ENCODE data around the gene NTRK2.

Gene NTRK2

DNA sequence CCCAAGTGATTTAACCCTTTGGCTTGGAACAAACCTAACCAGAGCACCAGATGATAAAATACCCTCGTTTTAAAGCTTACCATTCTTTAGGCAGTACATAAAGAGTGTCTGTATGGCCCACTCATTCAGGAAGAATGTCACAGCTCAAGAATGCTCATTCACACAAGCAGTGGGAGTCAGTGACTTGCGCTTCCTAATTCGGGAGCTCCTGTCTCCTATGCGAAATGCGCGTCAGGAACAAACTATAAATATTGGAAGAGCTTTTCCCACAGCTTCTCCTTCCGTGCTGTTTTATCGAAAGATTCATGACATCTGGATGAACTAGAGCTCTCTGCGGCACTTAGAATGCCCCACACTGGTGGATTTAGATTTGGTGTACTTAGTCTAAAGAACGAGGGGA, 66.6 kb downstream of the NTRK2 start:
- no peaks in the 10 kb centered on the region for H3K4me1 ChIP-seq (ENCODE audit: insufficient read depth, low read length, severe bottlenecking)
- no peak overlapping the region for H3K4me2 ChIP-seq (ENCODE audit: low read length)
- H4K20me1 ChIP-seq (ENCODE audit: insufficient read depth, low read length) = no peaks in the 10 kb centered on the region
- H3K79me2 ChIP-seq (ENCODE audit: insufficient read depth, low read length) = no peaks in the 10 kb centered on the region
- TF ChIP-seq EZH2 (IDR thresholded peaks at IDR 0.05; ENCODE audit: borderline replicate concordance, low read length) (no peak), CTCF (IDR thresholded peaks at IDR 0.05; ENCODE audit: low read length) (no peak)
- H3K27me3 ChIP-seq (ENCODE audit: insufficient read depth, low read length) = no peaks in the 10 kb centered on the region
- H3K27ac ChIP-seq (ENCODE audit: low read depth, low read length, poor library complexity, severe bottlenecking) = no peak overlapping the region
- H3K9me2 ChIP-seq (ENCODE audit: low read depth, low read length) = no peaks in the 10 kb centered on the region
- H3K9me3 ChIP-seq (ENCODE audit: low read length) = no peaks in the 10 kb centered on the region
- H2AFZ ChIP-seq (ENCODE audit: low read length) = no peak overlapping the region
- no peaks in the 10 kb centered on the region for H3F3A ChIP-seq (ENCODE audit: insufficient read depth, low read length)
- no peak overlapping the region for H3K4me3 ChIP-seq (ENCODE audit: low read depth, low read length, poor library complexity, severe bottlenecking)
- H3K9ac ChIP-seq (ENCODE audit: low read length) = no peak overlapping the region
- H3K36me3 ChIP-seq (ENCODE audit: insufficient read depth, low read length) = no peaks in the 10 kb centered on the region

DNA sequence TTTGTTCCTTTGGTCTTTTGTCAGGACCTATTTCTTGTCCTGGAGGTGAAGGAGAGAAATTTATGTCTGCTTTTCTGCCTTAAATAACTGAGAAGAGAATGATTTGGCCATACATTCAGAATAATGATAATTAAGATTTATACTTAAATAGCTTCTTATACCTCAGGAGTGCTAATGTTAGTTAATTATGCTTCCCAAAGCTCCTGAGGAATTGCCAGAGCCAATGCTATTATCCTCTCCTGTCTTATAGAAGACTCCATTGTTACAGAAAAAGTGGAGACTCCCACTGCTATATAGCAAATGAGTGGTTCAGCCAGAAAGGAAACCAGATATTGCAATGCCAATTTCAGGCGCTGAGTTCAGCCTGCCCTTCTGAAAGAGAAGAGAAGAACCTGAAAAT, 67.0 kb downstream of the NTRK2 start:
- Histone ChIP-seq H3K4me3 (ENCODE audit: low read depth, low read length, poor library complexity, severe bottlenecking) (no peak overlapping the region), H3K27me3 (ENCODE audit: insufficient read depth, low read length) (no peaks in the 10 kb centered on the region), H3K4me1 (ENCODE audit: insufficient read depth, low read length, severe bottlenecking) (no peaks in the 10 kb centered on the region), H3K79me2 (ENCODE audit: insufficient read depth, low read length) (no peaks in the 10 kb centered on the region), H2AFZ (ENCODE audit: low read length) (no peak overlapping the region), H3K4me2 (ENCODE audit: low read length) (no peak overlapping the region), H3F3A (ENCODE audit: insufficient read depth, low read length) (no peaks in the 10 kb centered on the region), H4K20me1 (ENCODE audit: insufficient read depth, low read length) (no peaks in the 10 kb centered on the region), H3K9me3 (ENCODE audit: low read length) (no peaks in the 10 kb centered on the region), H3K36me3 (ENCODE audit: insufficient read depth, low read length) (no peaks in the 10 kb centered on the region), H3K9me2 (ENCODE audit: low read depth, low read length) (no peaks in the 10 kb centered on the region), H3K27ac (ENCODE audit: low read depth, low read length, poor library complexity, severe bottlenecking) (no peak overlapping the region), H3K9ac (ENCODE audit: low read length) (no peak overlapping the region)
- TF ChIP-seq EZH2 (IDR thresholded peaks at IDR 0.05; ENCODE audit: borderline replicate concordance, low read length) (no peak), CTCF (IDR thresholded peaks at IDR 0.05; ENCODE audit: low read length) (no peak)

- Histone ChIP-seq H2AFZ (ENCODE audit: low read length) (no peak overlapping the region), H3K9me2 (ENCODE audit: low read depth, low read length) (no peaks in the 10 kb centered on the region), H3F3A (ENCODE audit: insufficient read depth, low read length) (no peaks in the 10 kb centered on the region), H3K79me2 (ENCODE audit: insufficient read depth, low read length) (no peaks in the 10 kb centered on the region), H3K9ac (ENCODE audit: low read length) (no peak overlapping the region), H3K36me3 (ENCODE audit: insufficient read depth, low read length) (no peaks in the 10 kb centered on the region), H3K4me2 (ENCODE audit: low read length) (no peak overlapping the region), H4K20me1 (ENCODE audit: insufficient read depth, low read length) (no peaks in the 10 kb centered on the region), H3K9me3 (ENCODE audit: low read length) (no peaks in the 10 kb centered on the region), H3K4me3 (ENCODE audit: low read depth, low read length, poor library complexity, severe bottlenecking) (no peak overlapping the region), H3K27me3 (ENCODE audit: insufficient read depth, low read length) (no peaks in the 10 kb centered on the region), H3K4me1 (ENCODE audit: insufficient read depth, low read length, severe bottlenecking) (no peaks in the 10 kb centered on the region), H3K27ac (ENCODE audit: low read depth, low read length, poor library complexity, severe bottlenecking) (no peak overlapping the region)
- TF ChIP-seq EZH2 (IDR thresholded peaks at IDR 0.05; ENCODE audit: borderline replicate concordance, low read length) = no peak
- no peak for TF ChIP-seq CTCF (IDR thresholded peaks at IDR 0.05; ENCODE audit: low read length)
Measured at GRCh38 chr9:84738353-84738752, 68.8 kb downstream of the NTRK2 start.
